IgD-negative memory B cell (primary cell): Measurements from ENCODE around the gene FCER2. TPM values are rescaled to one million over a fixed set of nuclear protein-coding genes. Genes with fewer than 3 reads are reported as not detected.

Experiments used
- polyA plus RNA-seq: library from polyadenylated mRNA; unstranded; fragments of 300-500 nt; fragmentation: Illumina TruSeq; gene quantifications from one replicate; pipeline ENCODE4 v1.2.3, GENCODE V29; 2021

Gene FCER2
- polyA plus RNA-seq, 1 donor from 2014 or later: 197 TPM

Other genes starting within 250 kb of the FCER2 start
- gene PEX11G, start 213.1 kb downstream of the FCER2 start, polyA plus RNA-seq: 2.8 TPM
- 1.3 TPM for gene ZNF358, start 186.0 kb downstream of the FCER2 start, polyA plus RNA-seq
- gene MCOLN1, start 179.5 kb downstream of the FCER2 start, polyA plus RNA-seq: 5.2 TPM
- gene PNPLA6, start 166.4 kb downstream of the FCER2 start, polyA plus RNA-seq: 12.5 TPM
- 0.44 TPM for gene CAMSAP3, start 106.3 kb downstream of the FCER2 start, polyA plus RNA-seq
- 9.7 TPM for gene XAB2, start 72.6 kb downstream of the FCER2 start, polyA plus RNA-seq
- 232 TPM for gene PET100, start 72.3 kb downstream of the FCER2 start, polyA plus RNA-seq
- not detected for gene PCP2, start 68.4 kb downstream of the FCER2 start, polyA plus RNA-seq
- gene STXBP2, start 65.0 kb downstream of the FCER2 start, polyA plus RNA-seq: 70.2 TPM
- gene RETN, start 33.1 kb downstream of the FCER2 start, polyA plus RNA-seq: not detected
- gene MCEMP1, start 25.0 kb downstream of the FCER2 start, polyA plus RNA-seq: 0.73 TPM
- gene TRAPPC5, start 21.3 kb downstream of the FCER2 start, polyA plus RNA-seq: 219 TPM
- gene CLEC4G, start 30.0 kb upstream of the FCER2 start, polyA plus RNA-seq: 0.43 TPM
- not detected for gene CD209, start 45.4 kb upstream of the FCER2 start, polyA plus RNA-seq
- not detected for gene CLEC4M, start 61.1 kb upstream of the FCER2 start, polyA plus RNA-seq
- 3.2 TPM for gene EVI5L, start 128.1 kb upstream of the FCER2 start, polyA plus RNA-seq
- not detected for gene PRR36, start 172.3 kb upstream of the FCER2 start, polyA plus RNA-seq
- not detected for gene LRRC8E, start 186.4 kb upstream of the FCER2 start, polyA plus RNA-seq
- 2.4 TPM for gene MAP2K7, start 201.7 kb upstream of the FCER2 start, polyA plus RNA-seq
- gene TGFBR3L, start 212.7 kb upstream of the FCER2 start, polyA plus RNA-seq: not detected
- 19.0 TPM for gene SNAPC2, start 218.2 kb upstream of the FCER2 start, polyA plus RNA-seq
- gene CTXN1, start 224.0 kb upstream of the FCER2 start, polyA plus RNA-seq: not detected
- 16.1 TPM for gene TIMM44, start 241.5 kb upstream of the FCER2 start, polyA plus RNA-seq